Heart left ventricle (tissue), 13 donors: ENCODE data around the gene CNTN4.

Experiments used
- POLR2A ChIP-seq, 2 donors: fragments of 450-650 bp; IDR thresholded peaks; one replicate each; pipeline ENCODE4 v1.6.1; 2017; ENCODE audit warnings: antibody characterized with exemption in 2 of 2, mild to moderate bottlenecking in 2 of 2, moderate library complexity in 2 of 2
- TF ChIP-seq, protein P1 (sequence below), 12 donors: fragments of 200-600 bp; sonication (generic) in 4 of 12; IDR thresholded peaks; one replicate each; pipeline versions ENCODE4 v1.5.0 to v1.8.0; 2018 to 2022; ENCODE audit warnings: antibody characterized with exemption in 12 of 12, mild to moderate bottlenecking in 5 of 12
- donor health status: ischemic (EF 13 %, LVEDD 7.1; RV severe dilation, severe dysfunction).
- donor health status: DM: no; HTN: yes; CAD: no.
- donor health status: DM: no; HTN: no; CAD: no.
- donor health status: ischemic (EF 25% LVEDD 6.9; RV normal size, moderate dysfunction).
- donor health status: ischemic (EF 25% LVEDD 5.7; RV mildly dilated, moderate dysfunction).
- donor health status: ischemic (EF 35%, LVEDD 5.7; RV mildly dilated, moderate dysfunction).
- donor health status: nonischemic (EF 11% LVEDD 7.7; RV severe dilation, severe dysfunction).
- donor health status: DM: yes; HTN: yes; CAD: no.
- donor health status: PGD.
- donor health status: ischemic (EF 29% LVEDD 5.4; RV normal size, mild dysfunction).
- donor health status: nonischemic (EF 23%, LVEDD 6.1; RV moderate dilation, normal function).

DNA sequence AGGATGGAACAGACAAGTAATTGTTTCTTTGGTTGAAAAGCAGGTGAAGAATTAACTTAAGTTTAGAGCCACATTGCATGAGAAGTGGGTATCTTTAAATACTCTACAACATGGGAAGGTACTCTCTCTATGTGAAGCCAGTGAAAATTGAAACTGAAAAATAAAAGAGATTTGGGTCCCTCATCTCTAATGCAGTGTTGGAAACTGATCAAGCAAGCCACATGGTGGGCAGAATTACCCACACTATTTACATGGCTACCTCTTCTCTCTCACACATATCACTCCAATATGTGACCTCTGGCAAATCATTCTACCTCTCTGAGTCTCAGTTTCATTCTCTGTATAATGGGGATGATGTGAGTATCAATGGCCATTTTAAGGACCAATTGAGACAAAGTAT lies 672.5 kb downstream of the CNTN4 start:
- TF ChIP-seq, protein P1, sequence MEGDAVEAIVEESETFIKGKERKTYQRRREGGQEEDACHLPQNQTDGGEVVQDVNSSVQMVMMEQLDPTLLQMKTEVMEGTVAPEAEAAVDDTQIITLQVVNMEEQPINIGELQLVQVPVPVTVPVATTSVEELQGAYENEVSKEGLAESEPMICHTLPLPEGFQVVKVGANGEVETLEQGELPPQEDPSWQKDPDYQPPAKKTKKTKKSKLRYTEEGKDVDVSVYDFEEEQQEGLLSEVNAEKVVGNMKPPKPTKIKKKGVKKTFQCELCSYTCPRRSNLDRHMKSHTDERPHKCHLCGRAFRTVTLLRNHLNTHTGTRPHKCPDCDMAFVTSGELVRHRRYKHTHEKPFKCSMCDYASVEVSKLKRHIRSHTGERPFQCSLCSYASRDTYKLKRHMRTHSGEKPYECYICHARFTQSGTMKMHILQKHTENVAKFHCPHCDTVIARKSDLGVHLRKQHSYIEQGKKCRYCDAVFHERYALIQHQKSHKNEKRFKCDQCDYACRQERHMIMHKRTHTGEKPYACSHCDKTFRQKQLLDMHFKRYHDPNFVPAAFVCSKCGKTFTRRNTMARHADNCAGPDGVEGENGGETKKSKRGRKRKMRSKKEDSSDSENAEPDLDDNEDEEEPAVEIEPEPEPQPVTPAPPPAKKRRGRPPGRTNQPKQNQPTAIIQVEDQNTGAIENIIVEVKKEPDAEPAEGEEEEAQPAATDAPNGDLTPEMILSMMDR (IDR thresholded peaks at IDR 0.05), result no peak
- no peak for TF ChIP-seq POLR2A (IDR thresholded peaks at IDR 0.05)
